HCT116 (cell line): ENCODE results near the gene P2RX3.

Experiments used
- CEBPB ChIP-seq: IDR thresholded peaks from 2 replicates; pipeline ENCODE4 v1.6.1; 2012; ENCODE audit warnings: low read depth
- POLR2A ChIP-seq: IDR thresholded peaks from 2 replicates; pipeline ENCODE4 v1.7.0; 2011; ENCODE audit warnings: borderline replicate concordance; ENCODE audit not compliant: insufficient read depth, insufficient read length; ENCODE audit errors: extremely low read depth
- POLR2AphosphoS5 ChIP-seq: IDR thresholded peaks from 2 replicates; pipeline ENCODE4 v1.6.1; 2011; ENCODE audit warnings: mild to moderate bottlenecking, low read depth, low read length, moderate library complexity
- RAD21 ChIP-seq: IDR thresholded peaks from 2 replicates; pipeline ENCODE4 v1.6.1; 2012; ENCODE audit warnings: low read depth, mild to moderate bottlenecking
- SIN3A ChIP-seq: IDR thresholded peaks from 2 replicates; pipeline ENCODE4 v1.6.1; 2012; ENCODE audit warnings: low read depth
- SRF ChIP-seq: IDR thresholded peaks from 2 replicates; pipeline ENCODE4 v1.6.1; 2012; ENCODE audit warnings: low read depth
- TCF7L2 ChIP-seq: IDR thresholded peaks from 2 replicates; pipeline ENCODE4 v1.7.0; 2011; ENCODE audit warnings: borderline replicate concordance, inconsistent platforms; ENCODE audit not compliant: insufficient read depth, insufficient read length; ENCODE audit errors: extremely low read depth
- TF ChIP-seq, protein P1 (sequence below), 3 experiments: fragments of 200-600 bp in 1 of 3; sonication (generic) in 1 of 3; IDR thresholded peaks in 2 of 3; conservative IDR thresholded peaks in 1 of 3; 2 replicates each; pipeline ENCODE4 v1.5.1; 2012 to 2017; ENCODE audit warnings: low read depth in 2 of 3, low read length in 2 of 3, antibody characterized with exemption in 1 of 3, borderline replicate concordance in 1 of 3, control low read depth in 1 of 3, mild to moderate bottlenecking in 1 of 3, mixed read lengths in 1 of 3, mixed run types in 1 of 3, moderate library complexity in 1 of 3; ENCODE audit not compliant: insufficient read depth in 1 of 3
- TF ChIP-seq, protein P2 (sequence below): IDR thresholded peaks from 2 replicates; pipeline ENCODE4 v1.6.1; 2012; ENCODE audit warnings: low read depth

DNA sequence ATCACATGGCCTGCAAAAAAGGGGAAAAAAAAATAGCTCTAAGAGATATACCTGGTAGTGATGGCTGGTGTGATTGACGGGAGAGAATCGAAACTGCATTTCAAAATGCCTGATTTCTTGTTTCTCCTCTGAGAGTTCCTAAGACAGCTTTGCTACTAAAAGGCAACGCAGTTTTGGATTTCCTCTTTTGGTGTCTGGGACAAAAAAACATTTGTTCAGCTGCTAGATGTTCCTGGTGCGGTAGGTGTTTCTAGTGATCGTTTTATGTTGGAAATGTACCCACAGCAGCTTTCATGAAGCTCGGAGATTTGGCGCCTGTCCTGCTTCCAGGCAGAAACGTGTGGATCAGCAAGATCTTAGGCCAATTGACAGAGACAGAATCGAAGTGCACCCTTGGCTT, 18.1 kb downstream of the P2RX3 start:
- TF ChIP-seq POLR2A = no peak
- TF ChIP-seq POLR2AphosphoS5 = no peak
- TF ChIP-seq, protein P1, sequence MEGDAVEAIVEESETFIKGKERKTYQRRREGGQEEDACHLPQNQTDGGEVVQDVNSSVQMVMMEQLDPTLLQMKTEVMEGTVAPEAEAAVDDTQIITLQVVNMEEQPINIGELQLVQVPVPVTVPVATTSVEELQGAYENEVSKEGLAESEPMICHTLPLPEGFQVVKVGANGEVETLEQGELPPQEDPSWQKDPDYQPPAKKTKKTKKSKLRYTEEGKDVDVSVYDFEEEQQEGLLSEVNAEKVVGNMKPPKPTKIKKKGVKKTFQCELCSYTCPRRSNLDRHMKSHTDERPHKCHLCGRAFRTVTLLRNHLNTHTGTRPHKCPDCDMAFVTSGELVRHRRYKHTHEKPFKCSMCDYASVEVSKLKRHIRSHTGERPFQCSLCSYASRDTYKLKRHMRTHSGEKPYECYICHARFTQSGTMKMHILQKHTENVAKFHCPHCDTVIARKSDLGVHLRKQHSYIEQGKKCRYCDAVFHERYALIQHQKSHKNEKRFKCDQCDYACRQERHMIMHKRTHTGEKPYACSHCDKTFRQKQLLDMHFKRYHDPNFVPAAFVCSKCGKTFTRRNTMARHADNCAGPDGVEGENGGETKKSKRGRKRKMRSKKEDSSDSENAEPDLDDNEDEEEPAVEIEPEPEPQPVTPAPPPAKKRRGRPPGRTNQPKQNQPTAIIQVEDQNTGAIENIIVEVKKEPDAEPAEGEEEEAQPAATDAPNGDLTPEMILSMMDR (IDR thresholded peaks at IDR 0.05 in 2 of 3, conservative IDR thresholded peaks at IDR 0.05 in 1 of 3; ENCODE audit: borderline replicate concordance in 1 of 3, insufficient read depth in 1 of 3, low read depth in 2 of 3, low read length in 2 of 3) = no peak
- no peak for TF ChIP-seq CEBPB
- TF ChIP-seq RAD21 = no peak
- TF ChIP-seq, protein P2, sequence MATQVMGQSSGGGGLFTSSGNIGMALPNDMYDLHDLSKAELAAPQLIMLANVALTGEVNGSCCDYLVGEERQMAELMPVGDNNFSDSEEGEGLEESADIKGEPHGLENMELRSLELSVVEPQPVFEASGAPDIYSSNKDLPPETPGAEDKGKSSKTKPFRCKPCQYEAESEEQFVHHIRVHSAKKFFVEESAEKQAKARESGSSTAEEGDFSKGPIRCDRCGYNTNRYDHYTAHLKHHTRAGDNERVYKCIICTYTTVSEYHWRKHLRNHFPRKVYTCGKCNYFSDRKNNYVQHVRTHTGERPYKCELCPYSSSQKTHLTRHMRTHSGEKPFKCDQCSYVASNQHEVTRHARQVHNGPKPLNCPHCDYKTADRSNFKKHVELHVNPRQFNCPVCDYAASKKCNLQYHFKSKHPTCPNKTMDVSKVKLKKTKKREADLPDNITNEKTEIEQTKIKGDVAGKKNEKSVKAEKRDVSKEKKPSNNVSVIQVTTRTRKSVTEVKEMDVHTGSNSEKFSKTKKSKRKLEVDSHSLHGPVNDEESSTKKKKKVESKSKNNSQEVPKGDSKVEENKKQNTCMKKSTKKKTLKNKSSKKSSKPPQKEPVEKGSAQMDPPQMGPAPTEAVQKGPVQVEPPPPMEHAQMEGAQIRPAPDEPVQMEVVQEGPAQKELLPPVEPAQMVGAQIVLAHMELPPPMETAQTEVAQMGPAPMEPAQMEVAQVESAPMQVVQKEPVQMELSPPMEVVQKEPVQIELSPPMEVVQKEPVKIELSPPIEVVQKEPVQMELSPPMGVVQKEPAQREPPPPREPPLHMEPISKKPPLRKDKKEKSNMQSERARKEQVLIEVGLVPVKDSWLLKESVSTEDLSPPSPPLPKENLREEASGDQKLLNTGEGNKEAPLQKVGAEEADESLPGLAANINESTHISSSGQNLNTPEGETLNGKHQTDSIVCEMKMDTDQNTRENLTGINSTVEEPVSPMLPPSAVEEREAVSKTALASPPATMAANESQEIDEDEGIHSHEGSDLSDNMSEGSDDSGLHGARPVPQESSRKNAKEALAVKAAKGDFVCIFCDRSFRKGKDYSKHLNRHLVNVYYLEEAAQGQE = no peak
- no peak for TF ChIP-seq TCF7L2
- TF ChIP-seq SIN3A = no peak
- no peak for TF ChIP-seq SRF
